HAP-1 (cell line): Measurements from ENCODE around the gene POU6F2.

Source experiments
- DNase-seq, 2 experiments: peaks; one replicate each; pipeline ENCODE4 v3.0.0-alpha.2; 2016 to 2020; ENCODE audit warnings: low spot score in 2 of 2
- H3K27me3 ChIP-seq: fragments of 250-450 bp; sonication (Bioruptor Pico); 2 replicates; pipeline ENCODE4 v1.5.1; 2020; ENCODE audit warnings: low read depth, mild to moderate bottlenecking, moderate library complexity
- H3K36me3 ChIP-seq: fragments of 250-450 bp; sonication (Bioruptor Pico); replicated peaks from 2 replicates; pipeline ENCODE4 v1.5.1; 2020; ENCODE audit warnings: mild to moderate bottlenecking
- H3K4me1 ChIP-seq: fragments of 250-450 bp; sonication (Bioruptor Pico); 2 replicates; pipeline ENCODE4 v1.5.1; 2020; ENCODE audit warnings: mild to moderate bottlenecking
- H3K4me3 ChIP-seq: fragments of 250-450 bp; sonication (Bioruptor Pico); 2 replicates; pipeline ENCODE4 v1.5.1; 2020; ENCODE audit warnings: mild to moderate bottlenecking, moderate library complexity
- H3K9me3 ChIP-seq: fragments of 250-450 bp; sonication (Bioruptor Pico); 2 replicates; pipeline ENCODE4 v1.5.1; 2020; ENCODE audit warnings: mild to moderate bottlenecking, moderate library complexity
- in situ Hi-C: fragments of 300-500 bp; cut with MboI; formaldehyde crosslinking; loops from 3 replicates; pipeline ENCODE4 v1.14.3; 2020; ENCODE audit warnings: low sequenced_read_pairs, inconsistent platforms, mixed read lengths

The POU6F2 gene

GRCh38 chr7:39056153-39056552 is 78.4 kb downstream of the POU6F2 start:
- Histone ChIP-seq H3K9me3 (no peaks in the 10 kb centered on the region), H3K36me3 (no peaks in the 10 kb centered on the region), H3K27me3 (no peaks in the 10 kb centered on the region), H3K4me1 (no peaks in the 10 kb centered on the region), H3K4me3 (no peak overlapping the region)
- in situ Hi-C loops, result no loop called here
- no peak for DNase-seq

GRCh38 chr7:39062811-39063210 is 85.1 kb downstream of the POU6F2 start:
- Histone ChIP-seq H3K36me3 (no peaks in the 10 kb centered on the region), H3K9me3 (no peaks in the 10 kb centered on the region), H3K4me1 (peaks cover 6% of the 10 kb centered on the region), H3K27me3 (no peaks in the 10 kb centered on the region), H3K4me3 (no peak overlapping the region)
- in situ Hi-C loops, result no loop called here
- DNase-seq, result no peak

- no peaks in the 10 kb centered on the region for H3K9me3 ChIP-seq
- DNase-seq, result no peak
- no peak overlapping the region for H3K4me3 ChIP-seq
- H3K27me3 ChIP-seq, result no peaks in the 10 kb centered on the region
- H3K36me3 ChIP-seq, result no peaks in the 10 kb centered on the region
- peaks cover 12% of the 10 kb centered on the region for H3K4me1 ChIP-seq
- in situ Hi-C loops, result no loop called here
These were observed 91.3 kb downstream of the POU6F2 start for GRCh38 chr7:39069031-39069430.

- H3K4me1 ChIP-seq, result peaks cover 14% of the 10 kb centered on the region
- in situ Hi-C loops, result no loop called here
These were observed 92.5 kb downstream of the POU6F2 start for GRCh38 chr7:39069896-39070881.

GRCh38 chr7:39071116-39071515 is 93.4 kb downstream of the POU6F2 start:
- Histone ChIP-seq H3K4me1 (peaks cover 19% of the 10 kb centered on the region), H3K4me3 (no peak overlapping the region), H3K9me3 (no peaks in the 10 kb centered on the region), H3K36me3 (no peaks in the 10 kb centered on the region), H3K27me3 (no peaks in the 10 kb centered on the region)
- in situ Hi-C loops, result no loop called here
- no peak for DNase-seq

More at GRCh38 chr7:39069896-39070881, 92.5 kb downstream of the POU6F2 start:
- no peak for DNase-seq
- H3K27me3 ChIP-seq, result no peaks in the 10 kb centered on the region
- no peaks in the 10 kb centered on the region for H3K36me3 ChIP-seq
- H3K4me3 ChIP-seq, result no peak overlapping the region
- H3K9me3 ChIP-seq, result no peaks in the 10 kb centered on the region

- Histone ChIP-seq H3K27me3 (no peaks in the 10 kb centered on the region), H3K36me3 (no peaks in the 10 kb centered on the region), H3K4me1 (peaks cover 19% of the 10 kb centered on the region), H3K9me3 (no peaks in the 10 kb centered on the region), H3K4me3 (no peak overlapping the region)
- peak; percentile 77 to 86 for DNase-seq
- in situ Hi-C loops, result no loop called here
These were observed 95.7 kb downstream of the POU6F2 start for GRCh38 chr7:39073432-39073831.

GRCh38 chr7:39075210-39075609 is 97.5 kb downstream of the POU6F2 start:
- H3K27me3 ChIP-seq, result no peaks in the 10 kb centered on the region
- in situ Hi-C loops, result no loop called here
- H3K4me1 ChIP-seq, result peaks cover 19% of the 10 kb centered on the region
- H3K9me3 ChIP-seq, result no peaks in the 10 kb centered on the region
- no peak for DNase-seq
- no peaks in the 10 kb centered on the region for H3K36me3 ChIP-seq
- no peak overlapping the region for H3K4me3 ChIP-seq

- Histone ChIP-seq H3K4me1 (peaks cover 53% of the 10 kb centered on the region), H3K27me3 (no peaks in the 10 kb centered on the region), H3K36me3 (no peaks in the 10 kb centered on the region), H3K4me3 (no peak overlapping the region), H3K9me3 (no peaks in the 10 kb centered on the region)
- in situ Hi-C loops, result no loop called here
- DNase-seq, result no peak
These were observed 106.1 kb downstream of the POU6F2 start for GRCh38 chr7:39083781-39084180.

- DNase-seq, result no peak
- in situ Hi-C loops, result no loop called here
These were observed 106.6 kb downstream of the POU6F2 start for GRCh38 chr7:39084349-39084748.

GRCh38 chr7:39085189-39085588 is 107.5 kb downstream of the POU6F2 start:
- no peaks in the 10 kb centered on the region for H3K27me3 ChIP-seq
- peak; percentile 41 to 98 for DNase-seq
- peak overlapping the region; percentile 25 for H3K4me3 ChIP-seq
- peaks cover 67% of the 10 kb centered on the region for H3K4me1 ChIP-seq
- H3K9me3 ChIP-seq, result no peaks in the 10 kb centered on the region
- in situ Hi-C loops, result no loop called here
- H3K36me3 ChIP-seq, result no peaks in the 10 kb centered on the region

More at GRCh38 chr7:39084349-39084748, 106.6 kb downstream of the POU6F2 start:
- Histone ChIP-seq H3K27me3 (no peaks in the 10 kb centered on the region), H3K4me3 (no peak overlapping the region), H3K9me3 (no peaks in the 10 kb centered on the region), H3K4me1 (peaks cover 59% of the 10 kb centered on the region), H3K36me3 (no peaks in the 10 kb centered on the region)

- H3K4me1 ChIP-seq, result peaks cover 71% of the 10 kb centered on the region
- H3K9me3 ChIP-seq, result no peaks in the 10 kb centered on the region
- in situ Hi-C loops, result no loop called here
- DNase-seq, result peak; percentile 81 to 84
- H3K4me3 ChIP-seq, result peak overlapping the region; percentile 25
- H3K27me3 ChIP-seq, result no peaks in the 10 kb centered on the region
- H3K36me3 ChIP-seq, result no peaks in the 10 kb centered on the region
These were observed 107.9 kb downstream of the POU6F2 start for GRCh38 chr7:39085590-39086049.

- H3K9me3 ChIP-seq, result no peaks in the 10 kb centered on the region
- peak in 1 of 2 experiments; percentile 26 for DNase-seq
- H3K4me1 ChIP-seq, result peaks cover 83% of the 10 kb centered on the region
- H3K36me3 ChIP-seq, result no peaks in the 10 kb centered on the region
- in situ Hi-C loops, result no loop called here
- H3K27me3 ChIP-seq, result no peaks in the 10 kb centered on the region
- H3K4me3 ChIP-seq, result peak overlapping the region; percentile 25; the same call in 1 of the 2 replicates
These were observed 109.1 kb downstream of the POU6F2 start for GRCh38 chr7:39086638-39087360.

GRCh38 chr7:39088730-39089593 is 111.3 kb downstream of the POU6F2 start:
- H3K36me3 ChIP-seq, result no peaks in the 10 kb centered on the region
- peak; percentile 37 to 38 for DNase-seq
- no peaks in the 10 kb centered on the region for H3K27me3 ChIP-seq
- peaks cover 82% of the 10 kb centered on the region for H3K4me1 ChIP-seq
- H3K9me3 ChIP-seq, result no peaks in the 10 kb centered on the region
- H3K4me3 ChIP-seq, result no peak overlapping the region
- in situ Hi-C loops, result no loop called here
